HCT116 (cell line): ENCODE data around the gene PIK3R2. TPM values are rescaled to one million over a fixed set of nuclear protein-coding genes. Genes with fewer than 3 reads are reported as not detected.

ENCODE experiments used
- ATAC-seq: fragments of 200-7000 bp; cut with Tn5 transposase; 2 replicates; pipeline ENCODE4 v1.9.1; 2020; ENCODE audit warnings: mild to moderate bottlenecking, moderate library complexity
- BruUV-seq: library from RNA; stranded (reverse); fragments of 400-500 nt; replicated peaks from 2 replicates; lab custom pipeline; 2021; lab: Mats Ljungman, UMichigan
- CTCF ChIA-PET: fragments of 300-600 bp; sonication (Branson Sonifier 250); formaldehyde crosslinking; loops from one replicate; lab custom pipeline; 2021; ENCODE audit warnings: antibody characterized with exemption; lab: Charles Lee
- POLR2A ChIA-PET: fragments of 300-600, 350-600 bp; sonication (Branson Sonifier 250); formaldehyde crosslinking; loops from one replicate; lab custom pipeline; 2021; ENCODE audit warnings: antibody characterized with exemption; lab: Charles Lee
- RAD21 ChIA-PET, 2 experiments: fragments of 300-600 bp; sonication (Branson Sonifier 250); formaldehyde crosslinking; loops; one replicate each; lab custom pipeline; 2023; ENCODE audit warnings: low total read pairs in 2 of 2; ENCODE audit not compliant: uncharacterized antibody in 2 of 2, unreplicated experiment in 2 of 2, low non-redundant PET in 1 of 2; lab: Charles Lee
- DNase-seq: peaks from one replicate; pipeline ENCODE4 v3.0.0-alpha.2; 2010; ENCODE audit warnings: low read depth, low spot score
- H2AFZ ChIP-seq: fragments of 200-600 bp; shearing (Covaris generic), sonication (generic); 2 replicates; pipeline ENCODE4 v1.6.1; 2017; ENCODE audit warnings: low read depth, mixed run types, mixed read lengths, antibody characterized with exemption, low read length; ENCODE audit not compliant: poor library complexity, severe bottlenecking
- H3K27ac ChIP-seq: 2 replicates; pipeline ENCODE4 v1.5.1; 2012; ENCODE audit warnings: low read depth, low read length
- H3K27me3 ChIP-seq: fragments of 200-600 bp; sonication (generic); 2 replicates; pipeline ENCODE4 v1.6.1; 2016; ENCODE audit warnings: mixed run types, low read length, mixed read lengths; ENCODE audit not compliant: insufficient read depth
- H3K36me3 ChIP-seq, 2 experiments: fragments of 200-500 bp in 1 of 2; fragments of 200-600 bp in 1 of 2; sonication (Bioruptor generic) in 1 of 2; sonication (generic) in 1 of 2; 2 replicates each; pipeline versions ENCODE4 v1.5.1 to v1.6.1; 2014 to 2016; ENCODE audit warnings: low read length in 2 of 2, inconsistent platforms in 1 of 2, mixed read lengths in 1 of 2, mixed run types in 1 of 2; ENCODE audit not compliant: insufficient read depth in 2 of 2, control insufficient read depth in 1 of 2
- H3K4me1 ChIP-seq, 2 experiments: fragments of 200-600 bp in 1 of 2; sonication (generic) in 1 of 2; 2 replicates each; pipeline versions ENCODE4 v1.5.1 to v1.6.1; 2012 to 2017; ENCODE audit warnings: low read length in 2 of 2, inconsistent platforms in 1 of 2, mild to moderate bottlenecking in 1 of 2, mixed read lengths in 1 of 2, mixed run types in 1 of 2, moderate library complexity in 1 of 2; ENCODE audit not compliant: insufficient read depth in 2 of 2, control insufficient read depth in 1 of 2
- H3K4me2 ChIP-seq: fragments of 200-600 bp; sonication (generic); 2 replicates; pipeline ENCODE4 v1.6.1; 2017; ENCODE audit warnings: mixed run types, low read length, mixed read lengths
- H3K4me3 ChIP-seq, 2 experiments: fragments of 200-600 bp in 1 of 2; sonication (generic) in 1 of 2; replicated peaks in 1 of 2; 2 replicates each; pipeline ENCODE4 v1.5.1; 2011 to 2016; ENCODE audit warnings: low read length in 2 of 2, control low read depth in 1 of 2, low read depth in 1 of 2, mild to moderate bottlenecking in 1 of 2, mixed read lengths in 1 of 2, mixed run types in 1 of 2
- H3K79me2 ChIP-seq: fragments of 200-600 bp; sonication (generic); 2 replicates; pipeline ENCODE4 v1.6.1; 2017; ENCODE audit warnings: mild to moderate bottlenecking, mixed run types, low read length, moderate library complexity, mixed read lengths; ENCODE audit not compliant: insufficient read depth
- H3K9ac ChIP-seq: fragments of 200-600 bp; sonication (generic); 2 replicates; pipeline ENCODE4 v1.6.1; 2016; ENCODE audit warnings: low read length, mixed read lengths
- H3K9me2 ChIP-seq: fragments of 200-600 bp; sonication (generic), shearing (Covaris generic); 2 replicates; pipeline ENCODE4 v1.6.1; 2017; ENCODE audit warnings: mixed run types, mild to moderate bottlenecking, moderate library complexity; ENCODE audit not compliant: insufficient read depth
- H3K9me3 ChIP-seq, 2 experiments: fragments of 200-500 bp in 1 of 2; fragments of 200-600 bp in 1 of 2; sonication (Bioruptor generic) in 1 of 2; sonication (generic) in 1 of 2; 2 replicates each; pipeline ENCODE4 v1.6.1; 2014 to 2017; ENCODE audit warnings: low read length in 2 of 2, mixed read lengths in 2 of 2, inconsistent platforms in 1 of 2, low read depth in 1 of 2, mild to moderate bottlenecking in 1 of 2, mixed run types in 1 of 2, moderate library complexity in 1 of 2; ENCODE audit not compliant: control insufficient read depth in 1 of 2, insufficient read depth in 1 of 2
- H4K20me1 ChIP-seq: fragments of 200-600 bp; sonication (generic), shearing (Covaris generic); 2 replicates; pipeline ENCODE4 v1.6.1; 2017; ENCODE audit warnings: mixed run types, mild to moderate bottlenecking, moderate library complexity; ENCODE audit not compliant: insufficient read depth
- EGR1 ChIP-seq: IDR thresholded peaks from 2 replicates; pipeline ENCODE4 v1.6.1; 2012; ENCODE audit warnings: low read depth
- JUND ChIP-seq: IDR thresholded peaks from 2 replicates; pipeline ENCODE4 v1.6.1; 2012
- POLR2A ChIP-seq: IDR thresholded peaks from 2 replicates; pipeline ENCODE4 v1.7.0; 2011; ENCODE audit warnings: borderline replicate concordance; ENCODE audit not compliant: insufficient read depth, insufficient read length; ENCODE audit errors: extremely low read depth
- RAD21 ChIP-seq: IDR thresholded peaks from 2 replicates; pipeline ENCODE4 v1.6.1; 2012; ENCODE audit warnings: low read depth, mild to moderate bottlenecking
- SIN3A ChIP-seq: IDR thresholded peaks from 2 replicates; pipeline ENCODE4 v1.6.1; 2012; ENCODE audit warnings: low read depth
- SRF ChIP-seq: IDR thresholded peaks from 2 replicates; pipeline ENCODE4 v1.6.1; 2012; ENCODE audit warnings: low read depth
- TCF7L2 ChIP-seq: IDR thresholded peaks from 2 replicates; pipeline ENCODE4 v1.7.0; 2011; ENCODE audit warnings: borderline replicate concordance, inconsistent platforms; ENCODE audit not compliant: insufficient read depth, insufficient read length; ENCODE audit errors: extremely low read depth
- ZFX ChIP-seq: fragments of 450-650 bp; IDR thresholded peaks from 2 replicates; pipeline ENCODE4 v1.6.1; 2017
- ZNF274 ChIP-seq: fragments of 200-500 bp; sonication (Bioruptor generic); IDR thresholded peaks from 2 replicates; pipeline ENCODE4 v1.6.1; 2014; ENCODE audit warnings: mild to moderate bottlenecking, low read depth, low read length, inconsistent platforms
- intact Hi-C: fragments of 100-400 bp; cut with micrococcal nuclease; formaldehyde crosslinking; loops from 2 replicates; pipeline ENCODE4 v1.10.0; 2022
- total RNA-seq: library from RNA; stranded (reverse); gene quantifications from one replicate; pipeline ENCODE4 v1.2.1, GENCODE V29; 2021; ENCODE audit not compliant: unreplicated experiment
- TF ChIP-seq, protein P1 (sequence below), 3 experiments: fragments of 200-600 bp in 1 of 3; sonication (generic) in 1 of 3; IDR thresholded peaks in 2 of 3; conservative IDR thresholded peaks in 1 of 3; 2 replicates each; pipeline ENCODE4 v1.5.1; 2012 to 2017; ENCODE audit warnings: low read depth in 2 of 3, low read length in 2 of 3, antibody characterized with exemption in 1 of 3, borderline replicate concordance in 1 of 3, control low read depth in 1 of 3, mild to moderate bottlenecking in 1 of 3, mixed read lengths in 1 of 3, mixed run types in 1 of 3, moderate library complexity in 1 of 3; ENCODE audit not compliant: insufficient read depth in 1 of 3
- TF ChIP-seq, protein P2 (sequence below): IDR thresholded peaks from 2 replicates; pipeline ENCODE4 v1.6.1; 2011; ENCODE audit warnings: mild to moderate bottlenecking, low read length, moderate library complexity; ENCODE audit not compliant: insufficient replicate concordance; ENCODE audit errors: extremely low read depth

The PIK3R2 gene
- total RNA-seq, 1 experiment from 2014 or later, result 53.4 TPM

DNA sequence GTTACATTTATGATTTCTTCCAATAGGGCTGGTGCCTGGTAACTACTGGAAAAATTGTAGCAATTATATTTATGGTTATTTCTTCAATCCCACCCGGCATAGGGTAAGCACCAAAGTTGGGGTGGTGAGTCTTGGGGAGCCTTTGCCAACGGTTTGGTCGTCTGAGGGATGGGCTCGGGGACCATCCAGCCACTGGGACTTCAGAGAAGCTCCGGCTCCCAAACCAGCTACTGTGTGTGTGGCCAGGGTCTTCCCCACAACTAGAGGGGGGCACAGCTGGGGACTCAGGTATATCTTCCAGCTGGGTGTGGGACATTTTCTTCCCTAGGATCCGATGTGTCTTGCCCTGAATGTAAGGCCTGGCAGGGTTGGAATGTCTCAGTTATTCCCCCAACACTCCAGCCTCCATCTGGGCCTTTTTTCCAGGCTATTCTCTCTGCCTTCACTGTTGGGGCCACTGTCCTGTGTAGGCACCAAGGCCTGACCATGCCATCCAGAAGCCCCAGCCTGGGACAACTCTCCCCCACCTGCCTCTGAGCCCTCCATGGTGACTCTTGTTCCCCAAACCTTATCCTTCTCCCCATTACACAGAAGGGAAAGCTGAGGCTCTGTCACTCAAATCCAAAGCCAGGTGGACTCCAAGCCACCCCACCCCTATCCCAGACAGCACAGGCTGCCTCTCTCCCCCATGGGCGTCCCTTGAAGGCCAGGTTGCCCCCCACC, 19.5 kb downstream of the PIK3R2 start:
- intact Hi-C loops, result no loop called here
- no peaks in the 10 kb centered on the region for H3K27me3 ChIP-seq
- no peak for ATAC-seq
- no peak overlapping the region for H3K4me2 ChIP-seq
- ChIA-PET RAD21 (interaction anchor here in 1 of 2 experiments (0.6 kb wide), 1 partner anchor 73 kb away, joined by 3 read pairs; no protein-coding TSS in a partner anchor), CTCF (no interaction called here), POLR2A (no interaction called here)
- peaks cover 10% of the 10 kb centered on the region; the same call in 1 of the 2 replicates for H3K79me2 ChIP-seq
- H3K36me3 ChIP-seq, result peaks cover 10 to 19% of the 10 kb centered on the region in 2 experiments; a peak in 3 of 4 replicates
- H2AFZ ChIP-seq, result no peak overlapping the region
- TF ChIP-seq POLR2A (no peak), ZFX (no peak), SRF (no peak), EGR1 (no peak), RAD21 (no peak), JUND (no peak), SIN3A (no peak), TCF7L2 (no peak), ZNF274 (no peak)
- TF ChIP-seq, protein P1, sequence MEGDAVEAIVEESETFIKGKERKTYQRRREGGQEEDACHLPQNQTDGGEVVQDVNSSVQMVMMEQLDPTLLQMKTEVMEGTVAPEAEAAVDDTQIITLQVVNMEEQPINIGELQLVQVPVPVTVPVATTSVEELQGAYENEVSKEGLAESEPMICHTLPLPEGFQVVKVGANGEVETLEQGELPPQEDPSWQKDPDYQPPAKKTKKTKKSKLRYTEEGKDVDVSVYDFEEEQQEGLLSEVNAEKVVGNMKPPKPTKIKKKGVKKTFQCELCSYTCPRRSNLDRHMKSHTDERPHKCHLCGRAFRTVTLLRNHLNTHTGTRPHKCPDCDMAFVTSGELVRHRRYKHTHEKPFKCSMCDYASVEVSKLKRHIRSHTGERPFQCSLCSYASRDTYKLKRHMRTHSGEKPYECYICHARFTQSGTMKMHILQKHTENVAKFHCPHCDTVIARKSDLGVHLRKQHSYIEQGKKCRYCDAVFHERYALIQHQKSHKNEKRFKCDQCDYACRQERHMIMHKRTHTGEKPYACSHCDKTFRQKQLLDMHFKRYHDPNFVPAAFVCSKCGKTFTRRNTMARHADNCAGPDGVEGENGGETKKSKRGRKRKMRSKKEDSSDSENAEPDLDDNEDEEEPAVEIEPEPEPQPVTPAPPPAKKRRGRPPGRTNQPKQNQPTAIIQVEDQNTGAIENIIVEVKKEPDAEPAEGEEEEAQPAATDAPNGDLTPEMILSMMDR (IDR thresholded peaks at IDR 0.05 in 2 of 3, conservative IDR thresholded peaks at IDR 0.05 in 1 of 3; ENCODE audit: borderline replicate concordance in 1 of 3, insufficient read depth in 1 of 3, low read depth in 2 of 3, low read length in 2 of 3), result no peak
- TF ChIP-seq, protein P2, sequence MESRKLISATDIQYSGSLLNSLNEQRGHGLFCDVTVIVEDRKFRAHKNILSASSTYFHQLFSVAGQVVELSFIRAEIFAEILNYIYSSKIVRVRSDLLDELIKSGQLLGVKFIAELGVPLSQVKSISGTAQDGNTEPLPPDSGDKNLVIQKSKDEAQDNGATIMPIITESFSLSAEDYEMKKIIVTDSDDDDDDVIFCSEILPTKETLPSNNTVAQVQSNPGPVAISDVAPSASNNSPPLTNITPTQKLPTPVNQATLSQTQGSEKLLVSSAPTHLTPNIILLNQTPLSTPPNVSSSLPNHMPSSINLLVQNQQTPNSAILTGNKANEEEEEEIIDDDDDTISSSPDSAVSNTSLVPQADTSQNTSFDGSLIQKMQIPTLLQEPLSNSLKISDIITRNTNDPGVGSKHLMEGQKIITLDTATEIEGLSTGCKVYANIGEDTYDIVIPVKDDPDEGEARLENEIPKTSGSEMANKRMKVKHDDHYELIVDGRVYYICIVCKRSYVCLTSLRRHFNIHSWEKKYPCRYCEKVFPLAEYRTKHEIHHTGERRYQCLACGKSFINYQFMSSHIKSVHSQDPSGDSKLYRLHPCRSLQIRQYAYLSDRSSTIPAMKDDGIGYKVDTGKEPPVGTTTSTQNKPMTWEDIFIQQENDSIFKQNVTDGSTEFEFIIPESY, result no peak
- no peaks in the 10 kb centered on the region for H4K20me1 ChIP-seq
- no peak overlapping the region for H3K4me3 ChIP-seq
- H3K27ac ChIP-seq, result 0 out of 2 replicates have a peak overlapping the region, but pooled peaks have one; percentile 78
- H3K9ac ChIP-seq, result no peak overlapping the region
- H3K4me1 ChIP-seq, result peaks cover 11 to 20% of the 10 kb centered on the region in 2 experiments
- no peaks in the 10 kb centered on the region for H3K9me3 ChIP-seq
- no peak for DNase-seq
- BruUV-seq, result no TSS peak
- no peaks in the 10 kb centered on the region for H3K9me2 ChIP-seq
